HTR-8/SVneo (cell line): ENCODE data around the gene ACYP2.
A peak's percentile ranks its signal among the peaks of the same experiment; 100 is the strongest.
"Not testable (repeated sequence)": the region's sequence is repeated elsewhere in the genome, so short reads cannot be mapped to it uniquely, and the experiment has no call there.

Source experiments
- DNase-seq: peaks from one replicate; pipeline ENCODE4 v3.0.0; 2011; ENCODE audit warnings: low spot score, mixed read lengths; ENCODE audit not compliant: insufficient read length
- FAIRE-seq: peaks from 2 replicates; lab custom pipeline; 2011; peaks lifted over from hg19 to GRCh38; lab: Jason Lieb, UNC

Gene ACYP2

DNA sequence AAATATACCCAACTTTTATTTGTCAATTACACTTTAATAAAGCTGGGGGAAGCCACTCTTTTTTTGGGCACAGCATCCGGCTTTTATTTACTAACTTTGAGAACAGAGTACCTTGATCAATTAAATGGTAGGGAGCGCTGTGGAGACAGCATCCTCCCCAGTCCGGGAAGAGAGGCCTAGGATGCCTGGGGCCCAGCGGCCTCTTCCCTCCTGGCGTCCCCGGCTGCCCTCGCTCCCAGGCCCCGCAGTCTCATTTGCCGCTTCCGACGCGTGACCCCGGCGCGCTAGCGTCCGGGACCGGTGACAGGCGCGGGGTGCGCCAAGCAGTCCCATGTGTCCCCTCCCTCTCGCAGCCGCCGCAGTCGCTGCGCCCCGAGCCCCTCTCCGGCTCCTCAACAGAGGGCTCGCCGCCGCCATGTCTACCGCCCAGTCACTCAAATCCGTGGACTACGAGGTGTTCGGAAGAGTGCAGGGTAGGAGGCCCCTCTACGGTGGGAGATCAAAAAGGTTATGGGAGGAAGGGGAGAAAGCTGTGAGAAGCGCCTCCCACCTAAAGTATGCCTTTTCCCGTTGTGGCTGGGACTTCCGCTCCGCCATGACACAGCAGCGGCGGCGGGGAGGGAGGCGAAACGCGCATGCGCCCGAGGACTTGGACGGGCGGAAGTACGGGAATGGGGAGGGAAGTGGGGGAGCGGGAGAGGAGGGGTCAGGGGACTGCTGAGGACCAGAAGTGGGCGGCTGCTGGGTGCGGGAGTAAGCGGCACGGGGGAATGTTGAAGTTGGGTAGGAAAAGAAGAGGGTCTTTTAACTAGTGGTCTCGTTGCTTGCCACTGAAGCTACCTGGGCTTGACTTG is at the start of gene ACYP2:
TSS of gene ACYP2 (plus strand) at position 332 of the 854 bp plus-strand sequence.
- DNase-seq (peak; percentile 96), FAIRE-seq (peak; percentile 99)

DNA sequence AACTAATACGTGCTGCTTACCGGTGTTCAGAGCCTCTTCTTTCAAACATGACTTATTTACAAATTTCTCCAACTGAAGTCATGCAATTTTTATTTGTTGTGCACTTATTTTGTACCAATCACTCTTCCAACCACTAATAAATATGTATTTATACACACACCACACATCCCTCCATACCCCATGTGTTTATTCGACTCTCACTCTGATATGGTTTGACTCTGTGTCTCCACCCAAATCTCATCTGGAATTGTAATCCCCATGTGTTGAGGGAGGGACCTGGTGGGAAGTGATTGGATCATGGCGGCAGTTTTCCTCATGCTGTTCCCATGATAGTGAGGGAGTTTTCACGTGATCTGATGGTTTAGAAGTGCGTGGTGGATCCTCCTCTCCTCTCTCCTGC is 49.5 kb upstream of the ACYP2 start:
- FAIRE-seq (peak; percentile 26), DNase-seq (no peak)

DNA sequence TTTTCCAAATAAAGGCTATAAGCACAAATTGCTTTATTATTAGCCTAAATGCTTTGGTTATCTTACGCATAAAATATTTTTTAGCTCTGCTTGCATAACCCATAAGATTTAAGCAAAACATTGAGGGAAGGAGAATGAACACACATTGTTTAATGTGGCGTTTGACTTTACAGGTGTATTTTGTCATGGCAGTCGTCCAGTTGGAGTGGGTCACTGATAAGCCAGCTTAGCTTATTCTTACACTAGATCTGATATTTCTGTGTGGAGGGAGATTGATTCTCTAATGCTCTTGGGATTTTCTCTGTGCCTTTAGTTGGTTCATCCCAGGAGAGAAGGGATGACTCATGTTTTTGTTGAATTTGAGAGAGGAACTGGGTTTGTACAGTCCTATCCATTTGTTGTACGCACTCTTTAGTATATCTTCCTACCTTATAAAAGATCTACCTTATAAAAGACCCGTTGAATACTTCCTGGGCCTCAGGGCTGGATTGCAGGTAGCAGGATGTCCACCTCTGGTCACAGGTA is 47.5 kb upstream of the ACYP2 start:
- no peak for FAIRE-seq
- DNase-seq: no peak

DNA sequence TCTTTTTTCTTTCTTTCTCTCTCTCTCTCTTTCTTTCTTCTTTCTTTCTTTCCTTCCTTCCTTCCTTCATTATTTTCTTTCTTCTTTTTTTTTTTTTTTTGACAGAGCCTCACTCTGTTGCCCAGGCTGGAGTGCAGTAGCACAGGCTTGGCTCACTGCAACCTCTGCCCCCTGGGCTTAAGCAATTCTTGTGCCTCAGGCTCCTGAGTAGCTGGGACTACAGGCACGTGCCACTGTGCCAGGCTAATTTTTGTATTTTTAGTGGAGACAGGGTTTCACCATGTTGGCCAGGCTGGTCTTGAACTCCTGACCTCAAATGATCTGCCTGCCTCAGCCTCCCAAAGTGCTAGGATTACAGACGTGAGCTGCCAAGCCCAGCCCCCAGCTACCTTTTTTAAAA is 42.9 kb upstream of the ACYP2 start:
- FAIRE-seq, DNase-seq: not testable (repeated sequence)

DNA sequence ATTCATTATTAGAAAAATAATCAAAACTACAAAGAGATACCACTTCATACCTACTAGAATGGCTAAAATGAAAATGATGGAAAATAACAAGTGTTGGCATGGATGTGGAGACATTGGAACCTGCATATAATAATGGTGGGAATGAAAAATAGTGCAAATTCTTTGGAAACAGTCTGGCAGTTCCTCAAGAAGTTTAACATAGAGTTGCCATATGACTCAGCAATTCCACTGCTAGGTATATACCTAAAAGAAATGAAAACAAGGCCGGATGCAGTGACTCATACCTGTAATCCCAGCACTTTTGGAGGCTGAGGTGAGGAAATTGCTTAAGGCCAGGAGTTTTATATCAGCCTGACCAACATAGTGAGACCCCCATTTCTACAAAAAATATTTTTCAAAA is 41.6 kb upstream of the ACYP2 start:
- no peak for DNase-seq
- no peak for FAIRE-seq

DNA sequence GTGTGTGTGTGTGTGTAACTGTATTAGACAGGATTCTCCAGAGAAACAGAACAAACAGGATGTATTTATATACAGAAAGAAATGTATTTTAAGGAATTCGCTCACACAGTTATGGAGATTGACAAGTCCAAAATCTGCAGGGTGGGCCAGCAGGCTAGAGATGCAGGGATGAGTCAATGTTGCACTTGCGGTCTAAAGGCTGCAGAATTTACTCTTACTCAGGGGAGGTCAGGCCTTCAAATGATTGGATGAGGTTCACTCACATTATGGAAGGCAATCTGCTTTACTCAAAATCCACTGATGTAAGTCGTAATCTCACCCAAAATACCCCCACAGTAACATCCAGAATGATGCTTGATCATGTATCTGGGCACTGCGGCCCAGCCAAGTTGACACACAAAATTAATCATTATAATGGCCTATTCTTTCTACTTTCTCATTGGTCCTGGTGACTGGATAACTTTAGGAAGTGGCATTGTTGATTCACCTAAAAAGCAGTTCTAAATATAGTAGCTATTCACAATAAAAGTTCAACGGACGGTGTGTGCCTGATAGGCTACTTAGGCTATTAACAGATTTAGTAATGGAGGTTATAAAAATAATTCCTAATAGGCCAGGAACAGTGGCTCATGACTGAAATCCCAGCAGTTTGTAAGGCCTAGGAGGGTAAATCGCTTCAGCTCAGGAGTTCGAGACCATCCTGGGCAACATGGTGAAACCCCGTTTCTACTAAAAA is 40.6 kb upstream of the ACYP2 start:
- DNase-seq: no peak
- FAIRE-seq: no peak

DNA sequence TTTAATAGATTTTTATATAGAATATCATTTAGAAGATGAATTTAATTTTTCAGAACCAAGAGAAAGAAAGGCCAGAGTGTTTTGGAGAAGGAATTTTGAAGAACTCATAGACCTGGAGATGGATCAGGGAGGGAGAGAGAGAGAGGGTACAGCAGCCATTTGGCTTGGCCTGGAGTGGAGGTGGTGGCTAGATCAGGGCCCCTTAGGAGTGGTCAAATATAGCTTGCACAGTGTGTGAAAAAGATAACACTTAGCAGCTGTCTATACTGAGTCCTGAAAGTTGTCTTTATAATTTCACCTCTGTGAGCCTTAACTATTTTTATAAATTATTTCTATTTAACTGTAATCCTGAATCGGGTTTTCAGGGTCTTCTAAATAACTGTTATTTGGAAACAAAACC is 38.8 kb upstream of the ACYP2 start:
- FAIRE-seq: no peak

DNA sequence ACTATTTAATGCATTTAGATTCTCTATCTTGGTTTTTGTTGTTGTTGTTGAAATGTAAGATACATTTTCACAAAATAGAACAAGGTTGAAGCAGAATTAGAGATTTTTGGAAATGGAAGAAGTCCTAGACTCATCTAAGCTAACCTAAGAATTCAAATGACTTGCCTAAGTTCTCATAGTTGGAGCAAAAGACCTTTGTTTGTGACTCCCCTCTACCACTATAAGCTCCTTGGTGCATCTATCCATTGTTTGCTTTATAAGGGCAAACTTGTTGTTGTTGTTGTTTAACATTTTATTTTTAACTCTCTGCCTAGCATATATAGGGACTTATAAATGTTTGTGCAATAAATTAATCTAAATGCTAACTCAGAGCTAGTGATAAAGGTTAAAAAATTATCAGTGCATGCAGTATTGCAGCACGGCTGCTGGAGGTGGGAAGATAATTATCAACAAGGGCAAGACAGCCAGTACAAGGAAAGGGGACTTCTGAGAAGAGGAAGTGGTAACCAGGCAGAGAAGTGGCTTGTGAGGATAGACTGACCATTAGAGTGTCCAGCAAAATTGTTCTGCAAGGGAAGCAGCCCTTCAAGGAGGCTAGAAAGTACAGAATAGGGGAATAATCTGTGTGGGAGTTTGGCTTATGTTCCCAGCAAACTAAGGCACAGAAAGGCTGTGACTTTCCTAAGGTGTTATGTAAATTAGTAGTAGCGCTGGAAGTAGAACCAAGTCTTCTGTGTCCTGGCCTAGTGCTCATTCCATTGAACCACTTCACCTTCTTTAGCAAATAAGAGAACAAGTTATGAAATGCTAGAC is 38.1 kb upstream of the ACYP2 start:
- FAIRE-seq: no peak
- DNase-seq: no peak

More for the DNA sequence above, 38.8 kb upstream of the ACYP2 start:
- DNase-seq: no peak

DNA sequence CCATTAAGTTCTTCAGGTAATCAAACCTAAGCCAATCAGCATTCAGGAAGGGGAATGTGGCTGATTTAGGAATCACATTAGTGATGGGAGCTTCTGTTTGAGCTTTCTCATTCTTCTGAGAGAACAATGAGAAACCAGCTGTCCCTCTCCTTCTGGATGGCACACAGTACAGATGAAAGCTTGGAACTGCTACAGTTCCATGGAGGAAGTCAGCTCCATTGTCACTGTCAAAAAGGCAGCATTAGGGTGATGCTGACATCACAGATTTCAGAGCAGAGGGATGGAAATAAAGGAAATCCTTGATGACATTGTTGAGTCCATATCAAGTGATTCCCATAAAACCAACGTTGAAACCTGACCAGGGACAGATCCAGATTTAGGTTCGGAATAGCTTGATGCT is 36.1 kb upstream of the ACYP2 start:
- DNase-seq: no peak
- no peak for FAIRE-seq

DNA sequence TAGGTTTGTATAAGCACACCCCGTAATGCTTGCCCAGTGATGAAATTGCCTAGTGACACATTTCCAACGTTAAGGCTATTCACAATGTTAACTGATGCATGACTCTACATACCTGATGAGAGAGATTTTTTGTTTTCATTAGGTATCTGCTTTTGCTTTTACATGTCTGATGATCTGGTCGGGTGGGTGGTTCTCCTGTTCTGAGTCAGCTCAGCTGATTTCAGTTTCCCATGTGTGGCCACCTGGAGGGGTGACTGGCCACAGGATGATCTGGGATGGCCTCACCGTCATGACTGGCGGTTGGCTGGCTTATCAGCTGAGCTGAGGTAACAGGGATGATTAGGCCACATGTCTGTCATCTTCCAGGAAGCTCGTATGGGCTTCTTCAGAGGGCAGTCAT is 33.8 kb upstream of the ACYP2 start:
- DNase-seq: no peak
- no peak for FAIRE-seq

DNA sequence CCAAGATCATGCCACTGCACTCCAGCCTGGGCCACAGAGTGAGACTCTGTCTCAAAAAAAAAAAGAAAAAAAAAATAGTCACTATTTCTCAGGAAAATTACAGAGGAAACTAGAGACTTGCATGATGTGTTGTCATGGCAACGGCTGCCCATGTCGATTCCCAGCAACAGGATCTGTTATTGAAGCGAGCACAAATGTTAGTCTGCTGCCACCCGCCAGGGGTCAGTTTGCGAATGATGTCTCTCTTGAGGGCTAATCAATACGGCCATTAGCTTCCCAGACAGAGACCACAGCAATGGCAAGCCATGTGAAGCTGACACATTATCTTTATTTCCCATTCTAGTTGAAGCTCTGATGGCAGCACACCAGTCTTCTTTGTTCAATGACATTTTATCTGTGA is 32.4 kb upstream of the ACYP2 start:
- DNase-seq: no peak
- FAIRE-seq: no peak

DNA sequence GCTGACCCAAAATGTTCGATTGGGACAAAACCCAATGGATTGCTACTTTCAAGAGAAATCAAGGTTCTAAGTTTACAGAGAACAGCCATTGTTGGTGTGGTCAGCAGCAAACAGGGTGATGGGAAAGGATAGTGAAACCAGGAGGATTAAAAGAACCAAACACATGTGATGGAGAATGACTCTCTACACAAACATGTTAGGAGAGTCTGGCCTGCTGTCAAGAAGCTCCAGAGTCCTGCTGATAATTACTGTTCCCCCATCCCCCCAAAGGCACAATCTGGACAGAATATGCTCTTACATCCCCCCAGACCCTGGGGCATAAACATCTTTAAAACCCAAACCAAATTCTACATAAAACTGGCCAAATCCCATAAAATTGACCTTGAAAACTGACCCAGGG is 32.0 kb upstream of the ACYP2 start:
- no peak for FAIRE-seq
- no peak for DNase-seq

DNA sequence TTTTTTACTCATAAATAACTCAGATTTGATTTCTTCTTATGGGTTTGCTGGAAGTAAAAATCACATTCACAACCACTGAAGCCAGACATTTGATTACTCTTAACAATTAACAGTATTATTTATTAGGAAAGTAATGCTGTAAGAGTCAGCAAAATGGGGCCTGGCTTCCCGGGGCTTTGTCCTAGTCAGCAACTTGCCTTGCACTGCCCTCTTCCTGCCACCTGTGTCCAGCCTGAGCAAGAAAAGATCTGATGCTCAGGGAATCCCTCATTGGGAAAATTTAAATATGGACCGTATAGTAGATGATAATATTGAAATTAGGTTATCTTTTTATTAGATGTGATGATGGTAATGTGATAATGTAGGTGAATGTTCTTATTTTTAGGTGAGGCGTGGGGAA is 30.8 kb upstream of the ACYP2 start:
- no peak for FAIRE-seq

DNA sequence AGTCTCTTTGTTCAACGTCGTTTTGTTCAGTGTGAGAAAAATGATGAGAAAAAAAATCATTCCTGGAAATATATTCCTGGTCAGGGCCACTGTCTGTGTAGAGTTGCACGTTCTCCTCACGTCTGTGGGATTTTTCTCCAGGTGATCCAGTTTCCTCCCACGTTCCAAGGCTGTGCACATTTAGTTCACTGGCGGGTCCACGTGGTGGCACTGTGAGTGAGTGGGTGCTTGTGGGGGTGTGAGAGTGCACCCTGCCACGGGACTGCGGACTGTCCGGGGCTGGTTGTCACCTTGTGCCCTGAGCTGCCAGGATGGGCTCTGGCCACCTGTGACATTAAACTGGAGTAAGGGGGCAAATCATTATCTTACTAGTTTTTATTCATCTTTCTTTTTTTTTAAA is 30.3 kb upstream of the ACYP2 start:
- FAIRE-seq (no peak), DNase-seq (no peak)

More for the DNA sequence above, 30.8 kb upstream of the ACYP2 start:
- no peak for DNase-seq

DNA sequence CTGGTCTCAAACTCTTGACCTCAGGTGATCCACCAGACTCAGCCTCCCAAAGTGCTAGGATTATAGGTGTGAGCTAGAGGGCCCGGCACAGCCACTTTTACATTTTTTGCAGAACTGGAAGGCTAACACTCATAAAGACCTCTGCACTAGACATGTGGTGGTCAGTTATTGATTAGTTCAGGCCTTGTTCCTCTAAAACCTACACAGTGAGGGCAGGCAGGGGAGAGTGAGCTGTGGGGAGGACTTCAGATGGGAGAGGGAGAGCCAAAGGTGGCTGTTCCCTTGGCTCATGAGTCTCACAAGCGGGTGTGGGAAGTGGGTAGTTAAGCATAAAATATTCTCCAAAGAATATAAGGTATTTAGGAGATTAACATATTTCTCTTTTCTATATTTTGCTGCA is 29.3 kb upstream of the ACYP2 start:
- DNase-seq (no peak), FAIRE-seq (no peak)

DNA sequence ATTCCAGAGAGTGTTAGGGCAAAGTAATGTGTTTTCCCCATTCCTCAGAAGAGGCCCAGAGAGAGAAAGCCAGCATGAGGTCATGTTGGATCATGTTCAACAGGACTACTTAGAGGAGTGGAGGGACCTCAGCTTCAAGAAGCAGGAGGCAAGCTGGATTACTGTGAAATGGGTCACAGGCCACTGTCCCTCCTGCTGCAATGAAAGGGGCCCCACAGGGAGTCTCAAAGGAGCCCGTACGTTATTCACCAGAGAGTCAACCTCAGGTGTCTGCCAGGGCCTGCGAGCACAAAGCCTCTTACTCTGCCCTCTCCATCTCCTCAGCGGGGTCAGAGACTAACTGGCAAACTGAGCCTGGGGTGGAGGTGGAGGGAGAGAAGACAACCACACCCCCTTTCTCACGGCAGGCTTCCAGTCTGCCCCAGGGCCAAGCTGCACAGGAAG is 27.2 kb upstream of the ACYP2 start:
- DNase-seq: no peak

DNA sequence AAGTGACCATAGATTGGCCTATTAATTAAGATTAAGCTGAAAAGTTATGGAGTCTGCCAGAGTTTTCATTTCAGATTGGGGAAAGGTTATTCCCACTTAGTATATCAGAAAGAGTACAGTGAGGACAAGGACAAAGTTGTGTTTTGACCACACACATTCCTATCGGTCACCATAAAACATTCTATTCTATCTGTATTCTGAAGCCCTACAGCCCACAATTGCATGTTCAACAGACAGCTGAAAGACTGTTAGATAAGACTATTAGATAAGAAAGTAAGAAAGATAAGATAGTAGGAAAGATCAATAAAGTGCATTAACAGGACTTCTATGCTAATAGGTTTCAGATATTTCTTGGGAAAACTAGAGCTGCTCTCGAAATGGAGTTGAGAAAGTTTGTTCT is 26.7 kb upstream of the ACYP2 start:
- DNase-seq: no peak
- FAIRE-seq: no peak

More for the DNA sequence above, 27.2 kb upstream of the ACYP2 start:
- FAIRE-seq: no peak

DNA sequence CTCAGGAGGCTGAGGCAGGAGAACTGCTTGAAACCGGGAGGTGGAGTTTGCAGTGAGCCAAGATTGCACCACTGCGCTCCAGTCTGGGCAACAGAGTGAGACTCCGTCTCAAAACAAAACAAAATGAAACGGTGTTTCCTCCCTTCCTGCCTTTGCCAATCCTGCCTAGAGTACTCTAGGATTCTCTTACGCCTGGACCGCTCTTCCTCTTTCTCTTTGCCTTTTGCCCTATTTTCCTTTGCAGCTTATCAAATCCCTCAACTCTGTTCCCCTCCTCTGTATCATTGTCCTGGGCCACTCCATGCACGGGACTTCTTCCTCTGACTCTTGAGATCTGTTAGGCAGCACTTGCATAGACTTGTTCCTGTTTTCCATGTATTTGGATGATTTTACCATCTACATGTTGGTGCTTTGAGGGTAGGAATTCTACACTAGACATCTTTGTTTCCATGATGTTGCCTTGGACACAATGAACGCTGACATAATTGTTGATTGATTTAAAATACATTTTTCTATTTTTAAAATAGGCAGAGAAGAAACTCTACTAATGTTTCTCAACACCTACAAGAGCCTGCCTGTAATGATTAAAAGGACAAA is 24.8 kb upstream of the ACYP2 start:
- DNase-seq: no peak
- no peak for FAIRE-seq

DNA sequence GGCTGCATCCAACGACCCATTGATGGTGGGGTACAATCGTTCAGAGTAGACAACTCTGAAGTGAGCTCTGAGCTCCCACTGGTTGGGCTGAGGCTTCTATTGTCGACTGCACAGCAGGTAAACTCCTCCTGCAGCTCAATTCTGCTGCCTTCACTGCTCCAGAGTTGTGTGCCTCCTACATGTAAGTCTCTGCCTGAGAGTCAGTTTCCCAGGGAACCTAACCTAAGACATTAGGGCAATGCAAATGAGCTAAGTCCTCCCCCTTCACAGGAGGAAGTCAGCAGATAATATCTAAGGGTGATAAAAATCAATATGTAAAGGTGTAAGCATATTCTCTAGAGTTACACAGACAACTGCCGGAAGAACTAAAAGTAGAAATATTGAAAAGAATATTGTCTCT is 22.5 kb upstream of the ACYP2 start:
- no peak for FAIRE-seq

DNA sequence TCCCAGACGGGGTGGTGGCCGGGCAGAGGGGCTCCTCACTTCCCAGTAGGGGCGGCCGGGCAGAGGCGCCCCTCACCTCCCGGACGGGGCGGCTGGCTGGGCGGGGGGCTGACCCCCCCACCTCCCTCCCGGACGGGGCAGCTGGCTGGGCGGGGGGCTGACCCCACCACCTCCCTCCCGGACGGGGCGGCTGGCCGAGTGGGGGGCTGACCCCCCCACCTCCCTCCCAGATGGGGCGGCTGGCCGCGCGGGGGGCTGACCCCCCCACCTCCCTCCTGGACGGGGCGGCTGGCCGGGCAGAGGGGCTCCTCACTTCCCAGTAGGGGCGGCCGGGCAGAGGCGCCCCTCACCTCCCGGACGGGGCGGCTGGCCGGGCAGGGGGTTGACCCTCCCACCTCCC is 20.0 kb upstream of the ACYP2 start:
- not testable (repeated sequence) for FAIRE-seq, DNase-seq

More for the DNA sequence above, 22.5 kb upstream of the ACYP2 start:
- no peak for DNase-seq
